Astrocyte of the cerebellum (primary cell): ENCODE results near the gene TTYH3.

Experiments used
- DNase-seq: peaks from one replicate; pipeline ENCODE4 v3.0.0-alpha.2; 2011; ENCODE audit warnings: low read depth
- H3K4me3 ChIP-seq: 2 replicates; pipeline ENCODE4 v1.5.1; 2011; ENCODE audit warnings: mild to moderate bottlenecking, low read depth, low read length, moderate library complexity
- in situ Hi-C: cut with HindIII; loops from 2 replicates; pipeline ENCODE4 v1.10.0; 2017; ENCODE audit warnings: low sequenced_read_pairs
- TF ChIP-seq, protein P1 (sequence below): IDR thresholded peaks from 2 replicates; pipeline ENCODE4 v1.5.1; 2012; ENCODE audit warnings: low read length, low read depth, moderate library complexity, mild to moderate bottlenecking; ENCODE audit errors: missing control alignments

The TTYH3 gene

DNA sequence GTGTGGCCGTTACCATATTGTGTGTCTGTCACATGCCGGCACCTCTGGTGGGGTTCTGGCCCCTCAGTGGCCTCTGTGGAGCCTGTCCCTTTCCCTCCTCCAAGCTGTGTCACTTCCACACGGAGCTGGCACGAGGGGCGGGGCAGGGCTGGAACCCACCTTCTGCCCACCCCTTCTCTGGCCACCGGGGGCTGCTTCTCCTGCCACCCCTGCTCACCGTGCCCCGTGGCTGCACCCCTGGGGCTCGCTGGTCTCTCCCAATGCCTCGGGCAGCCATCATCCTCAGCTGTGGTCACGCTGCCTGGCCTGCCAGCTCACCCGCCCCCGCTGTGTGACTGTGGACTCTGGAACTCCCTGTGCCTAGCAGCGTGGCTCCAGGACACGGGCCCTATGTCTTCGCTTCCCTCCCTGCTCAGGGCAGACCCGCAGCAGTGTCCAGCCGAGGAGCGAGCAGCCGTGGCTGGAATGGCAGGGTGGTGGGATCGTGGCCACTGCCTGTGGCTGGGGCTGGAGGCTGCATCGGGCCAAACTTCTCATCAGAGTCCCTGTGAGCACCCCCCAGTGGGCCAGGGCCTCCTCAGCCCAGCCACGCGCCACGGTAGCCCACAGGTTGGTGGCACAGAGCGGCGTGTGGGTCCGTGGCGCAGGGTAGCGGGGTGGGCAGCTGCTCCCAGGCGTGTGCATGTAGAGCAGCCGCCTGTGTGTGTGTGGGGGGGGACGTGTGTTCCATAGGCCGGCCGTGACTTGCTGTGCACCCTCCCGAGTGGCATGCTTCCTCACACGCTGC is 8.1 kb downstream of the TTYH3 start:
- TF ChIP-seq, protein P1, sequence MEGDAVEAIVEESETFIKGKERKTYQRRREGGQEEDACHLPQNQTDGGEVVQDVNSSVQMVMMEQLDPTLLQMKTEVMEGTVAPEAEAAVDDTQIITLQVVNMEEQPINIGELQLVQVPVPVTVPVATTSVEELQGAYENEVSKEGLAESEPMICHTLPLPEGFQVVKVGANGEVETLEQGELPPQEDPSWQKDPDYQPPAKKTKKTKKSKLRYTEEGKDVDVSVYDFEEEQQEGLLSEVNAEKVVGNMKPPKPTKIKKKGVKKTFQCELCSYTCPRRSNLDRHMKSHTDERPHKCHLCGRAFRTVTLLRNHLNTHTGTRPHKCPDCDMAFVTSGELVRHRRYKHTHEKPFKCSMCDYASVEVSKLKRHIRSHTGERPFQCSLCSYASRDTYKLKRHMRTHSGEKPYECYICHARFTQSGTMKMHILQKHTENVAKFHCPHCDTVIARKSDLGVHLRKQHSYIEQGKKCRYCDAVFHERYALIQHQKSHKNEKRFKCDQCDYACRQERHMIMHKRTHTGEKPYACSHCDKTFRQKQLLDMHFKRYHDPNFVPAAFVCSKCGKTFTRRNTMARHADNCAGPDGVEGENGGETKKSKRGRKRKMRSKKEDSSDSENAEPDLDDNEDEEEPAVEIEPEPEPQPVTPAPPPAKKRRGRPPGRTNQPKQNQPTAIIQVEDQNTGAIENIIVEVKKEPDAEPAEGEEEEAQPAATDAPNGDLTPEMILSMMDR: no peak
- DNase-seq: no peak
- H3K4me3 ChIP-seq: no peak overlapping the region
- in situ Hi-C loops: no loop called here

GRCh38 chr7:2640482-2640830 is 8.7 kb downstream of the TTYH3 start:
- TF ChIP-seq, protein P1: no peak
- in situ Hi-C loops: no loop called here
- DNase-seq: no peak
- H3K4me3 ChIP-seq: no peak overlapping the region

DNA sequence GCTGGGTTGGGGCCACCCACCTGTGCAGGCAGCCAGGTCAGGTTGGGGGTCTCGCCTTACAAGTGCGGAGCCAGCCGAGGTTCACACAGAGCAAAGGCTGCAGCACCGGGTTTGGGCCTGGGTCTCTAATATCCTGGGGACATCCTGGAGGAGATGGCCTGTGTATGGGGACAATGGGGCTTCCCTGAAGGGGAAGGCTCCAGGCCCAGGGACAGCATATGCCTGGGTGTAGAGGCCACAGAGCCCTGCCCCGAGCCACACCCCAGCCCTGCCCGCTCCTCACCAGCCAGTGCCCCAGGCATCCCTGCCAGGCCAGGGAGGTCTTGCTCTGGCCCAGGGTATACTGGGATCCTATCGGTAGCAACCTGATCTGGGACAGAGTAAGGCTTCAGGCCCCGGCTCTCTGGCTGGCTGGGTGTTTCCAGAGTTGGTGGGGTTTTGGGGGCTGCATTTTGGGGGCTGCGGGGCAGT is 9.1 kb downstream of the TTYH3 start:
- in situ Hi-C loops: no loop called here
- H3K4me3 ChIP-seq: no peak overlapping the region
- no peak for DNase-seq
- TF ChIP-seq, protein P1: no peak

DNA sequence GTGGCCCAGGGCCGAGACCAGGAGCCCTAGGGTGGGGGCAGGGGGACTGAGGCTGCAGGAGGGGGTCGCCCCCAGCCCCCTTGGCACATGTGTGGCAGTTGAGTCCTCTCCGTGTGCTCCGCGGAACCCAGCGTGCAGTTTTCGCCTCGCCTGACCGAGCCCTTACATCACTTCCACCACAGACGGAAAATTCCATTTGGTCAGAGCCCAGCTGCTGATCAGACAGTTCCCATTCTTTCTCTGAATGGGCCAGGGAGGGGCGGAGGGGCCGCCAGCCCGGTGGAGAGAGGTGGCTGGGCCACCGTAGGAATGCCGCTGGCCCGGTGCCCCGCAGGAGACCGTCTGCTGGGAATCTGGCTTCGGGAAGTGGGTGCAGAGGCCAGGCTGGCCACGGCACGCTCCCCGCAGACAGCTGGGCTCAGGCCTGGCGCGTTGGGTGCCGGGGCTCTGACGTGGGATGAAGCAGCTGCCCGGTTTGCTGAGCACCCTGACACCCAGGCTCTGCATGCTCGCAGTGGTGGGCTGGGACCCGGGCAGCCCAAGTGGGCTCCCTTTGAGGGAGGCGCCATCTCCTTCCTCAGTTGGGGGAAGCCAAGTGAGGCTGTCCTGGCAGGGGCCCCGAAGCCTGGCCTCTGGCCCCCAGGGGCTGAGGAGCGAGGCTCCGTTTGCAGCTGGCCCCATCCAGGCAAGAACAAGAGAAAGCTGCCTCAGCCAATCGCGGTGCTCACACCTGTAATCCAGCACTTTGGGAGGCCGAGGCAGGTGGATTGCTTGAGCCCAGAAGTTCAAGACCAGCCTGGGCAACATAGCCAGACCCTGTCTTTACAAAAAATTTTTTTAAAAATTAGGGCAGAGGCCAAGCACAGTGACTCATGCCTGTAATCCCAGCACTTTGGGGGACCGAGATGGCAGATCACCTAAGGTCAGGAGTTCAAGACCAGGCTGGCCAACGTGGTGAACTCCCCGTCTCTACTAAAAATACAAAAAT is 9.9 kb downstream of the TTYH3 start:
- in situ Hi-C loops: no loop called here
- TF ChIP-seq, protein P1: peak; percentile 15
- no peak overlapping the region for H3K4me3 ChIP-seq
- peak; percentile 97 for DNase-seq

DNA sequence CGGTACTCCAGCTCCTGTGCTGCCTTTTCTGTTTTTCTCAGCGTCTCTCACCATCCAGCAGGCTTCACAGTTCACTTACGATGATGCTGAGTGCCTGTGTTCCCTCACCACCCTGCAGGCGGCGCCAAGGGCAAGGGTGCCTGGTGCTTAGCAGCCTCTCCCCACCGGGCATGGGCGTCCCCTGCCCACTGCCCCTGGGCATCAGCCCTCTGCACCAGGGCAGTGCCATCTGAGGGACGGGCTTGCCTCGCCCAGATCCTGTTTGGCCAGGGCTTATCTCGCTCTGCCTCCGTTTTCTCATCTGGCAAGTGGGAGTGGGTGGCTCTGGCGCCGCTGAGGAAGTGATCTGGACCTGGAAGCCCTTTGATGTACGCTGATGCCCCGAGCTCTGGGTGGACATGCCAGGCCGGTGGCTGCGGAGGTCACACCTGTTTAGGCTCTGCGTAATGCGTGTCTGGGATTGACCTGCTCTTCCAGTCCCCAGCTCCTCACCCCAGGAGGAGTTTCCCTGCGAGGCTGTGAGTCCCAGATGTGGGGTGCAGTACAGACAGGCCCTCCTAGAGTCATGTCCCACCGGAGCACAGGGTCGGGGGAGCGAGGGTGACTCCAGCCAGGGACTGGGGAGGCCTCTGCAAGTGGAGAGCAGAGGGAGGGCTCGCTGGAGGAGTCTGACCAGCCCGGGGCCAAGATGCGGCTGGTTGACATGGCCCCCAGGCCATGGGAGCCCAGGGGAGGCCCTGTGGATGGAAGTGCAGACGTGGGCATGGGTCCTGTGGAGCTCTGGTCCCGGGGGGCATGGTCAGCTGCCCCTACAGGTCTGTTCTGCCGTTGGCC is 11.8 kb downstream of the TTYH3 start:
- no peak for DNase-seq
- in situ Hi-C loops: no loop called here
- TF ChIP-seq, protein P1: peak; percentile 24
- H3K4me3 ChIP-seq: no peak overlapping the region

DNA sequence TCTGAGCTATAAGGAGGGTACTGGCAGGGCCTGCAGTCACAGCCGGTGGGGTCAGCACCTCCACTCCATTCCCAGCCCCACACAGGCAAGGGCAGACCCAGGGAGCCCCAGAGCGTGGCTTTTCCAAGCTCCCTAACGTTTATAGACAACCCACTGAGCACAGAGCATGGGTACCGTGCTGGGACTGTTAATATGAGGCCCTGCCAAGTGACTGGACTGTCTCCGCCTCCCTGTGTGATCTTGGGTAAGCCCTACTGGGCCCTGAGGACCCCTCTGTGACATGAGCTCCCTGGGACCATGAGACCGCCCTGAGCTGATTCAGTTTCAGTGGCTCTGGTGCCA is 12.4 kb downstream of the TTYH3 start:
- H3K4me3 ChIP-seq: no peak overlapping the region
- in situ Hi-C loops: no loop called here
- TF ChIP-seq, protein P1: no peak
- no peak for DNase-seq
